Stimulated activated CD8-positive, alpha-beta memory T cell treated with anti-CD3 and anti-CD28 coated beads, Interleukin-2, amount 100 ng/mL, for 48 hours (primary cell): ENCODE data around the gene HSCB.
A peak's percentile ranks its signal among the peaks of the same experiment; 100 is the strongest.
"Not testable (repeated sequence)": the region's sequence is repeated elsewhere in the genome, so short reads cannot be mapped to it uniquely, and the experiment has no call there.

Experiments
- DNase-seq, 2 donors: peaks; one replicate each; pipeline ENCODE4 v3.0.0-alpha.2; 2020; ENCODE audit warnings: low read depth in 2 of 2

The HSCB gene, protein sequence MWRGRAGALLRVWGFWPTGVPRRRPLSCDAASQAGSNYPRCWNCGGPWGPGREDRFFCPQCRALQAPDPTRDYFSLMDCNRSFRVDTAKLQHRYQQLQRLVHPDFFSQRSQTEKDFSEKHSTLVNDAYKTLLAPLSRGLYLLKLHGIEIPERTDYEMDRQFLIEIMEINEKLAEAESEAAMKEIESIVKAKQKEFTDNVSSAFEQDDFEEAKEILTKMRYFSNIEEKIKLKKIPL

DNA sequence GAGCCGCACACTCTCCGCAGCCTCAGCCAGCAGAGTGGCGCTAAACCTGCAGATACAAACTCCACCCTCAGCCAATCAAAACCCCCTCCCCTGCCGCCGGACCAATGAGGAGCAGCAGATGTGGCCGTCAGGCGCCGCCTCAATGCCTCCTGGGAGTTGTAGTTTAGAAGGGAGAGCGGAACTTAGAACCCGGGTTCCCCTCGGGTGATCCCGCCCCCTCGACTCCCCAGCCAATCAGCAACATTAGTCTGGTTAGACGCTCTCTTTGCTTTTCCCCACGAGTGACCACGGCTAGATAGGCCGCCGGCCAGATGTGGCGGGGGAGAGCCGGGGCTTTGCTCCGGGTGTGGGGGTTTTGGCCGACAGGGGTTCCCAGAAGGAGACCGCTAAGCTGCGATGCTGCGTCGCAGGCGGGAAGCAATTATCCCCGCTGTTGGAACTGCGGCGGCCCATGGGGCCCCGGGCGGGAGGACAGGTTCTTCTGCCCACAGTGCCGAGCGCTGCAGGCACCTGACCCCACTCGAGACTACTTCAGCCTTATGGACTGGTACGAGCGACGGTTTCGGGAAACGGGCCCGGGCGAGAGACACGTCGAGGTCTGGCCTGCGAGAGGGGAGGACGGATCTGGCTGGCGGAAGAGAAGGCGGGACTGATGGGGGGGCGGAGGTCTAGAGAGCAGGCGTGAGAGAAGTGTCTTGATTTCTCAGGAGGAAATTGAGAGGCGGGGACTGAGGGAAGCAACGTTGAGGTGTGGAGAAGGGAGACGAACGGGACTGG lies at the start of gene HSCB, which contains the start of gene CHEK2:
Gene HSCB (plus strand): TSS at position 255 of the 777 bp plus-strand sequence. CDS start 57 bp downstream, at position 312.
Gene CHEK2 (minus strand): TSS at position 36 of the 777 bp plus-strand sequence. CDS start 7,099 bp downstream, outside the sequence.
- peak; percentile 91 to 95 for DNase-seq

DNA sequence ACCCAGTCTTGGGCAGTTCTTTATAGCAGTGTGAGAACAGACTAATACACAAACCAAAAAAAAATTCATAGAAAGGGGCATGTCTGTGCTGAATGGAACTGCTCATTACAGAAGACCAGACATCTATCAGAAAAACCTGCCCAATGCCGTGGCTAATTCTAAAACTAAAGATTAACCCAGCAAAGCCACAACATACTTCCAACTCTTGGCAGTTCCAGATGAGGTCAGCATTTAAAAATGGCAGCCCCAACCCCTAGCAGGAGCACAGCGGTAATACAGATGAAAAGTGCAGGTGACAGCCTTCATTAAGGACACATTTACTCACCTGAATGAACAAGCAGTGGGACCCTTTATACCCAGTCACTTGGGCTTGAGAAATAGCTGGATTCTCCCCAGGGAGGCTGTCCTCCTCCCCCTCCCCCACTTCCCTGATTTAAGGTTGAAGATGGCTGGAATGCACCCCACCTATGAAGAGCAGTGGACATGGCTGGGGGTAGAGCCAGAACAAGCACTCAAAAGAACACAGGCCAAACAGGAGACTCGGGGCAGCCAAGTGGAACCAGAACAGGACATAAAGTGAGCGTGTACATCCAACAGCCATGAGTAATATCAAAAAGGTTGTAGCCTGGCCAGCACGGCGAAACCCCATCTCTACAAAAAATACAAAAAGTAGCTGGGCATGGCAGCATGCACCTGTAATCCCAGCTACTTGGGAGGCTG lies 48.6 kb upstream of the HSCB start:
- DNase-seq: not testable (repeated sequence)

- no peak for DNase-seq
These were observed 38.9 kb upstream of the HSCB start for GRCh38 chr22:28702891-28703290.

GRCh38 chr22:28703436-28703835 lies 38.4 kb upstream of the HSCB start:
- no peak for DNase-seq

- no peak for DNase-seq
These were observed 35.0 kb upstream of the HSCB start for GRCh38 chr22:28706845-28707244.

DNA sequence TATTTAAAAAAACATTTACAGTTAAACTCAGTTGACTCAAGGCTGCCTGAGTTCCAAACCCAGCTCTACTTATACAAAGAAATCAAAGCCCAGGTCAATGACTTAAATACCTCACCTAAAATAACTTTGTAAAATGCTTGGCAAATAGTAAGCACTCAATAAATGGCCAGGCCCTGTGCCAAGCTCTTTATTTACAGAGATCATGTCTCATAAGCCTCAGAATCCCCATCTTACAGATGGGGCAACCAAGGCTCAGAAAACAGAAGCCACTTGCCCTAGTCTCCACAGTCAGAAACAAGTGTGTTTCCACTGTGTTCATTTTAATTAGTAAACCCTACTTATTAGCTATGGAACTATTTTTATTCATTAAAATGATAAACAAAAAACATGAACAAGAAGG lies 31.7 kb upstream of the HSCB start:
- DNase-seq: no peak

DNA sequence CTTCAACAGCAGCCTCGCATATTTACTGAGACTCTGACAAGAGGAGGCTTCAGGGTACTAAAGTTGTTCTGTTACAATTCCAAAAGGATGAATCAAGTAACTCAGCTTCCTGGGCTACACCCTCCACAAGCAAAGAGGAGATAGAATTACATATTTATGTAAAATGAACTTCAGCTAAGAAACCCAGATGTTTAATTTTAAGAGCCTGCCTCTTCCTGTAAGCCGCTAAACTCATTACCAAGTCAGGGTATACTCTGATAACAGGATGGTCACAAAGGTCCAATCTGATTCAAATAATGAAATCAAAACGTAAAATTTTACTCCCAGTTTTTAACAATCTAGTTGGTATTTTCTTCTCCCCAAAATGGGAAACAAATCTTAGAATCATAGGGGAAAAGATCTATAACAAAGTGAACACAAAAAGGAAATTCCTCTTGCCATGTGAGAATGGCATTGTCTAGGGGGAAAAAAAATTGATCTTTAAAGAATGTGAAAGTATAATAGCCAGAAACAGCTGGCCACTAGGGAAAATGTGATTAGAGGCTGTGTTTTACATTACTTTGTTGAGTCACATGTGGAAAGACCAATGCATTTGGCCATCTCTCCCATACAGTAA lies 31.2 kb upstream of the HSCB start:
- DNase-seq: no peak

DNA sequence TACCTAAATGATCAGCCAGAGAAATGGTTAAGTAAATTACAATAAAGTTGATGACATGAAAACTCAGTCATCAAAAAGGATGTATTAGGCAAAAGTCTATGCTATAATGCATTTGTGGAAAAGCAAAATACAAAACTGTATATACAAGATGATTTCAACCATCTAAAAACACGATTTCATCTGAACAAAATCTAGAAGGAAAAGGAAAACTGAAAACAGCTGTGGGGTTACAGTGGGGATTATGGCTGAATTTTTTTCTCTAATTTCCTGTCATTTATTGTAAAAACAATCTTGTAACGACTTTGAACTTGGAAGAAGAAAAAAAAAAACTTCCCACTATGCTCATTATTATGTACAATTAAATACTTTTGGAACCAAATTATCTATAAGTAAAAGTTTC lies 30.5 kb upstream of the HSCB start:
- no peak for DNase-seq

DNA sequence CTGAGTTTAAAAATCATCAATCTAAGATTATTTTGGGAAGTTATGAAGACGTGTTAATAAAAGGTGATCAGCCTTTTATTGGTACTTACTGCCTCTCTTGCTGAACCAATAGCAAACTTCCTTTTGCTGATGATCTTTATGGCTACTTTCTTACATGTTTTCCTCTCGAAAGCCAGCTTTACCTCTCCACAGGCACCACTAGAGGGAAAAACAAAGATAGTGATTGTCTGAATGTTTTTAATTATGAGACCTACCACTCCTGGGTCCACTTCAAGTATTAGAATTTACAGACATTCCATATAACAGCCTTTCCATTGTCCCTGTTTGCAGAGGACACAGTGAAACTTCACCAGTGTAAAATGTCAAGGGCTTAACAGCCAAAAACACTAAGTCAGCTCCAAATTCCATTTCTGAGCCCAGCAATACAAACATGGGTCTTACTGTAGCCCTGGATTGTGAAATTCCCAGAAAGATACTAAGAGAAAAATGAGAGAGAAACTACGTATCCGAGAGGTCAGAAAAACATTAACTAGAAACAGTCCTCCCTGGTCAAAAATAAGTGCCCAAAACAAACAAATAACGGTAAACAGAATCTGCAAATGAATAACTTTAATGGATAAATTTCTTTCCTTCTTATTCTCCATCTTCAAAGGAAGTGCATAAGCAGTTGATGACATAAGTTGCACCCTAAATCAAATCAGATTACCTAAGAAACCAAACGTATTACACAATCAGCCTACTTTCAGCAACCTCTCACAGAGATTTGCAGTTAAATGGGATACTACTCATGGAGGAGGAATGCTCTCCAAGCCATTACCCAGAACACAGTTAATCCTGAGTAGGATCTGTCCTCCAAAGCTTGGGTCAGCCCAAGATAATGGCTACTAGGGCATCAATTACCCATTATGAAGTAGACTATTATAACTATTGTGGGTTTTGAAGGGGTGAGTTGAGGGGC lies 29.7 kb upstream of the HSCB start:
- DNase-seq: no peak

DNA sequence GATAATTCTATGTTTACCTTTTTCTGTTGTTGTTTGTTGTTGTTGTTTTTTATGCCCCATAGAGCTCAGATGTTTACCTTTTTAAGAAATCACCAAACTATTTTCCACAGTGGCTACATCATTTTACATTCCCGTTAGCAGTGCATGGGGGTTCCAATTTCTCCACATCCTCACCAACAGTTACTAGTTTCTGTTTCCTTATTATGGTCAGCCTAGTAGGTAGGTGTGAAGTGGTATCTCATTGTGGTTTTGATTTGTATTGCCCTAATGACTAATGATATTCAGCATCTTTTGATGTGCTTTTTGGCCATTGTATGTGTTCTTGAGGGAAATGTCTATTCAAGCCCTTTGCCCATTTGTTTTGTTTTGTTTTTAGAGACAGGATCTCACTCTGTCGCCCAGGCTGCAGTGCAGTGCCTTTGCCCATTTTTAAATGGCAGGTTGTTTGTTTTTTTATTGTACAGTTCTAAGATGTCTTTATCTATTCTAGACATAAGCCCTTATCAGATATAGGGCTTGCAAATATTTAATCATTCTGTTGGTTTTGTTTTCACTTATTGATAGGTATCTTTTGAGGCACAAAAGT lies 27.7 kb upstream of the HSCB start:
- no peak for DNase-seq

DNA sequence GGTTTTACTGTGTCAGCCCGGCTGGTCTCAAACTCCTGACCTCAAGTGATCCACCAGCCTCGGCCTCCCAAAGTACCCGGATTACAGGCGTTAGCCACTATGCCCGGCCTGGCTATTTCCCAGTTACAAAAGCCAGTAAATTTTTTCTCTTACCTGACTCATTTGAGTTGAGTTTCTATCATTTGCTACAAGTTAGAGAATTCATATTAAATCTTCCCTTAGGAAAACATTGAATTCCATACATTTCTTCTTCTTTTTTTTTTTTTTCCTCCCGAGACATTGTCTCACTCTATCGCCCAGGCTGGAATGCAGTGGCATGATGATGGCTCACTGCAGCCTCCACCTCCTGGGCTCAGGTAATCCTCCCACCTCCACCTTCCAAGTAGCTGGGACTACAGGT lies 26.2 kb upstream of the HSCB start:
- DNase-seq: no peak

GRCh38 chr22:28716686-28717085 lies 25.2 kb upstream of the HSCB start:
- no peak for DNase-seq

DNA sequence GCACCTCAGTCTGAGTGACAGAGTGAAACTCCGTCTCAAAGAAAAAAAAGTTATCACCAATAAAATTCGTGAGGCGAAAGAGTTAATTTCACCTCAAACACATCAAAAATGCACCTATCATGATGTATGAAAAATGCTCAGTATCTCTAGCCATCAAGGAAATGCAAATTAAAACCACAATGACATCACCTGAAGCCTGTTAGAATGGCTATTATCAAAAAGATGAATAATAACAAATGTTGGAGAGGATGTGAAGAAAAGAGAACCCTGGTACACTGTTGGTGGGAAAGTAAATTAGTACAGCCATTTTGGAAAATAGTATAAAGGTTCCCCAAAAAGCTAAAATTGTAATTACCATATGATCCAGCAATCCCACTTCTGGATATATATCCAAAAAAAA lies 23.8 kb upstream of the HSCB start:
- no peak for DNase-seq

DNA sequence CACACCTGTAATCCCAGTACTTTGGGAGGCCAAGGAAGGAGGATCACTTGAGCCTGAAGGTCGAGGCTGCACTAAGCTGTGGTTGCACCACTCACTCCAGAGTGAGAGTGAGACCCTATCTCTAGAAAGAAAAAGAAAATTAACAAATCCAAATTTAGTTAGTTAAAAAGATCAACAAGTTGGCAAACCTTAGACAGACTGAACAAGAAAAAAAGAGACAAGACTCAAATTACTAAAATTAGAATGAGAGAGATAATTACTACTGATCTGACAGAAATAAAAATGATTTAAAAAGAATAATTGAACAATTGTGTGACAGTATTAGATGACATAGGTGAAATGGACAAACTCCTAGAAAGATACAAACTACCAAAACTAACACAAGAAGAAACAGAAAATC lies 13.8 kb upstream of the HSCB start:
- no peak for DNase-seq

GRCh38 chr22:28728621-28729313 lies 13.1 kb upstream of the HSCB start:
- DNase-seq: no peak

DNA sequence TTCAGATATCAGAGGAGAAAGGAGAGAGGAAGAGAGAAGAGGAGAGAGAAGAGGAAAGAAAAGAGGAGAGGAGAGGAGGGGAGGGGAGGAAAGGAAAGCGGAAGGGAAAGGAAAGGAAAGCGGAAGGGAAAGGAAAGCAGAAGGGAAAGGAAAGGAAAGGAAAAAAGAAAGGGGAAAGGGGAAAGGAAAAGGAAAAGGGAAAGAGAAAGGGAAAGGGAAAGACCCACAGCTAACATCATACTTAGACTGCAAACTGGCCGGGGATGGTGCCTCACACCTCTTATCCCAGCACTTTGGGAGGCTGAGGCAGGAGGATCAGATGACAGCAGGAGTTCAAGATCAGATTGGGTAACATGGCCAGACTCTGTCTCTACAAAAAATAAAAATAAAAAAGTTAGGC lies 11.7 kb upstream of the HSCB start:
- no peak for DNase-seq

DNA sequence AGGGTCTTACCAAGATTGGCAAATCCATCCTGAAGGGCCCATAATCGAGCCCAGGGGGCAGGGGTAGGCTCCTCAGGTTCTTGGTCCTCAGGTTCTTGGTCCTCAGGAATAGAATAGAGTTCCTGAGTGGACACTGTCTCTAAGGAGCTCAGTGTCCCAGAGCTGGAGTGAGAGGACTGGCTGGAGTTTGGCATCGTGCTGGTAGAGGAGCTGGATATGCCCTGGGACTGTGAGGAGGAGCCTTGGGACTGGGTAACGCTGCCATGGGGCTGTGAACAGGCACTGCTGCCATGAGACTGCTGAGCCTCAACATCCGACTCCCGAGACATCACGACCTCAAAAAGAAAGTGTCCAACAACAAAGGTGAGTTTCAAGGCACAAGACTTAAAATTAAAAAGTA lies 7.4 kb upstream of the HSCB start:
- DNase-seq: no peak

DNA sequence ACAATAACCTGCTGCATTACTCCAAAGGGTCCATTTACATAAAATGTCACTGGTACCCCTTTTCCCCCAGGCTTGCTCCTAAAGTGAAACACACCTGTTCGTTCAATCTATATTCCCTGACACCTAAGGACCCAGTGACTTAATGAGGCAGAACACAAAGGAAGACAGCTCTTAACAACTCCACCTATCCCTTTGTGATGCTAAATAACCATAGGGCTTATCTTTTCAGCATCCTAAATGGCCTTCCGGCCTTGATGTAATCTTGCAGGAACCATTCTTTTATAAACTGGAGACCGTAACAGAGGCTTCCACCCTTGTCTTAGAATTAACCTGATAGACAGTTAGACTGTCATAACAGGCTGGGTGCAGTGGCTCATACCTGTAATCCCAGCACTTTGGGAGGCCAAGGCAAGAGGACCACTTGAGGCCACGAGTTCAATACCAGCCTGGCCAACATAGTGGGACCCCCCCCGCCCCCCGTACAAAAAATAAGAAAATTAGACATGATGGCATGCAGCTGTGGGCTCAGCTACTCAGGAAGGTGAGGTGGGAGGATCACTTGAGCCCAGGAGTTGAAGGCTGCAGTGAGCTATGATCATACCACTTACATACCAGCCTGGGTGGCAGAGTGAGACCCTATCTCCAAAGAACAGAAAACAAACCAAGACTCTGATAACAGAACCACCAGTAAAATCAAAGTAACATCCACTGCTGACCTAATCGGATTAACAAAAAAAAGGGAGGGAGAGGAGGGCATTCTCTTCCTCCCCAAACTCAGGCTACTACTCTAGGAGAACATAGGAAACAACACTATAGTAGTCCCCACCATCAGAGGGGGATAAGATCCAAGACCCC lies 5.3 kb upstream of the HSCB start:
- no peak for DNase-seq

DNA sequence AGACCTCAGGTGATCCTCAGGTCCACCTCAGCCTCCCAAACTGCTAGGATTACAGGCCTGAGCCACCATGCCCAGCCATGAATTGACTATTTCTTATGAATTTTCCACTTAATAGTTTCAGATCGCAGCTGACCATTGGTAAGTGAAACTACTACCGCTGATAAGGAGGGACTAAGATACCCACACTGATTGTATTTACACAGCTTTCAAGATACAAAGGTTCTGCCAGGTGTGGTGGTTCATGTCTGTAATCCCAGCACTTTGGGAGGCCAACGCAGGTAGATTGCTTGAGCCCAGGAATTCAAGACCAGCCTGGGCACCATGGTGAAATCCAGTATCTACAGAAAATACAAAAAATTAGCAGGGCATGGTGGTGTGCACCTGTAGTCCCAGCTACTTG lies 4.1 kb upstream of the HSCB start:
- DNase-seq: no peak
